Measurements from ENCODE around the gene PARK7.

- TF ChIP-seq POLR2AphosphoS5 (IDR thresholded peaks at IDR 0.05; ENCODE audit: low read depth, low read length) = no peak
- TF ChIP-seq TAF1 (IDR thresholded peaks at IDR 0.05; ENCODE audit: borderline replicate concordance, low read depth, low read length) = no peak
- TF ChIP-seq POLR2A (IDR thresholded peaks at IDR 0.05; ENCODE audit: low read depth, low read length) = no peak
Measured at GRCh38 chr1:7991504-7992440, 30.3 kb downstream of the PARK7 start.
